ENCODE data around the gene EMILIN3.

DNA sequence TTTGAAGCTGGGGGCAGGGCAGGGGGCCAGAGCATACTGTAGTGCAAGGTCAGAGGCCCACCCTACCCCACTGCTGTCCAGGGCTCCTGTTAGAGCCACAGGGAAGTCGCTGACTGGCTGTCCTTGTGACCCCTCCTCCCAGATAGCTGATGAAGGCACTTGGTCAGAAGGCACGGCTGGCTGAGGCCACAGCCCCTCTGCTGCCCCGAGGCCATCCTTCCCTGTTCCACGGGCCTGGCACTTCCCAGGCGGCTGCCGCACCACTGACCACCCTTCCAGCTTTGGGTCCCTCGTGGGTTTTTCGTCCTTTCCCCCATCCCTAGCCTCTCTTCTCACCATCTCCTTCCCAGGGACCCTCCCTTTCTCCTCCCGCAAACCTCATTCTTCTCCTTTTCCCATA is 9.2 kb upstream of the EMILIN3 start:
- no peak for TF ChIP-seq GATA2 (IDR thresholded peaks at IDR 0.05; ENCODE audit: low read depth, low read length)
- TF ChIP-seq GATA3 (IDR thresholded peaks at IDR 0.05; ENCODE audit: low read depth, low read length): no peak

Measured in SH-SY5Y (cell line).